Osteocyte (in vitro differentiated cells): ENCODE results near the gene PIP5K1A. TPM values are rescaled to one million over a fixed set of nuclear protein-coding genes. Genes with fewer than 3 reads are reported as not detected.

Experiments used
- DNase-seq: peaks from one replicate; pipeline ENCODE4 v3.0.0; 2021; ENCODE audit warnings: mixed read lengths; ENCODE audit not compliant: unreplicated experiment; ENCODE audit errors: extremely low spot score
- H3K27ac Mint-ChIP-seq: one replicate; pipeline ENCODE4 v1.8.0; 2021; ENCODE audit warnings: mild to moderate bottlenecking, mixed read lengths; ENCODE audit not compliant: unreplicated experiment
- H3K27me3 Mint-ChIP-seq: one replicate; pipeline ENCODE4 v1.8.0; 2021; ENCODE audit warnings: mixed read lengths; ENCODE audit not compliant: unreplicated experiment
- H3K36me3 Mint-ChIP-seq: one replicate; pipeline ENCODE4 v1.8.0; 2021; ENCODE audit warnings: mixed read lengths; ENCODE audit not compliant: unreplicated experiment
- H3K4me1 Mint-ChIP-seq: one replicate; pipeline ENCODE4 v1.8.0; 2021; ENCODE audit warnings: mixed read lengths; ENCODE audit not compliant: unreplicated experiment
- H3K4me3 Mint-ChIP-seq: one replicate; pipeline ENCODE4 v1.8.0; 2021; ENCODE audit warnings: mild to moderate bottlenecking, moderate library complexity, mixed read lengths; ENCODE audit not compliant: unreplicated experiment
- H3K9me3 Mint-ChIP-seq: one replicate; pipeline ENCODE4 v1.8.0; 2021; ENCODE audit warnings: mixed read lengths; ENCODE audit not compliant: unreplicated experiment
- CTCF ChIP-seq: fragments of 200-600 bp; sonication (generic); IDR thresholded peaks from 2 replicates; pipeline ENCODE4 v1.5.0; 2021; ENCODE audit warnings: antibody characterized with exemption, mild to moderate bottlenecking, moderate library complexity
- total RNA-seq: library from RNA; stranded (reverse); gene quantifications from 2 replicates; pipeline ENCODE4 v1.2.1, GENCODE V29; 2021

The PIP5K1A gene
- total RNA-seq, 1 donor from 2014 or later = 89.5 TPM

GRCh38 chr1:151293093-151293492, 94.7 kb downstream of the PIP5K1A start:
- Mint-ChIP-seq H3K4me3 (no peak overlapping the region), H3K36me3 (peaks cover 36% of the 10 kb centered on the region), H3K27me3 (no peaks in the 10 kb centered on the region), H3K9me3 (no peaks in the 10 kb centered on the region), H3K4me1 (no peaks in the 10 kb centered on the region), H3K27ac (no peak overlapping the region)
- TF ChIP-seq CTCF = no peak
- no peak for DNase-seq

- TF ChIP-seq CTCF = no peak
- Mint-ChIP-seq H3K27ac (no peak overlapping the region), H3K36me3 (peaks cover 44% of the 10 kb centered on the region), H3K4me3 (no peak overlapping the region), H3K9me3 (no peaks in the 10 kb centered on the region), H3K27me3 (no peaks in the 10 kb centered on the region), H3K4me1 (no peaks in the 10 kb centered on the region)
- no peak for DNase-seq
Measured at GRCh38 chr1:151294742-151295462, 96.5 kb downstream of the PIP5K1A start.

Other genes with a start within 250 kb of the PIP5K1A start
- gene CERS2, start 223.7 kb upstream of the PIP5K1A start, total RNA-seq = 240 and 261 TPM in 2 replicates
- gene ANXA9, start 216.3 kb upstream of the PIP5K1A start, total RNA-seq = not detected in 2 replicates
- 22.2 and 24.3 TPM in 2 replicates for gene MINDY1, start 191.7 kb upstream of the PIP5K1A start, total RNA-seq
- 18.2 and 20.5 TPM in 2 replicates for gene PRUNE1, start 190.1 kb upstream of the PIP5K1A start, total RNA-seq
- gene BNIPL, start 162.0 kb upstream of the PIP5K1A start, total RNA-seq = 0.55 and 0.81 TPM in 2 replicates
- 4.7 and 5.2 TPM in 2 replicates for gene C1orf56, start 150.8 kb upstream of the PIP5K1A start, total RNA-seq
- 67.1 and 69.9 TPM in 2 replicates for gene CDC42SE1, start 138.9 kb upstream of the PIP5K1A start, total RNA-seq
- gene MLLT11, start 138.2 kb upstream of the PIP5K1A start, total RNA-seq = 21.0 and 22.1 TPM in 2 replicates
- gene GABPB2, start 127.8 kb upstream of the PIP5K1A start, total RNA-seq = 11.1 and 12.4 TPM in 2 replicates
- gene SEMA6C, start 51.9 kb upstream of the PIP5K1A start, total RNA-seq = 24.7 and 28.2 TPM in 2 replicates
- gene TNFAIP8L2, start 41.9 kb upstream of the PIP5K1A start, total RNA-seq = not detected in 2 replicates
- gene LYSMD1, start 32.6 kb upstream of the PIP5K1A start, total RNA-seq = 12.6 and 13.3 TPM in 2 replicates
- gene SCNM1, start 32.4 kb upstream of the PIP5K1A start, total RNA-seq = 45.0 and 49.8 TPM in 2 replicates
- 2.8 TPM in 1 of 2 replicates, not detected in the other for gene TMOD4, start 22.6 kb upstream of the PIP5K1A start, total RNA-seq
- gene VPS72, start 8.4 kb upstream of the PIP5K1A start, total RNA-seq = 77.5 and 91.6 TPM in 2 replicates
- 133 and 150 TPM in 2 replicates for gene PSMD4, start 56.2 kb downstream of the PIP5K1A start, total RNA-seq
- 23.7 and 25.9 TPM in 2 replicates for gene ZNF687, start 83.7 kb downstream of the PIP5K1A start, total RNA-seq
- gene PI4KB, start 128.9 kb downstream of the PIP5K1A start, total RNA-seq = 66.9 and 74.1 TPM in 2 replicates
- 36.7 and 37.9 TPM in 2 replicates for gene RFX5, start 148.7 kb downstream of the PIP5K1A start, total RNA-seq
- 8.1 and 10.2 TPM in 2 replicates for gene SELENBP1, start 174.2 kb downstream of the PIP5K1A start, total RNA-seq
- 272 and 280 TPM in 2 replicates for gene PSMB4, start 201.0 kb downstream of the PIP5K1A start, total RNA-seq